VCaP (cell line): ENCODE measurements around the gene HOXD8.

Experiments
- H3K27ac ChIP-seq: fragments of 450-650 bp; 2 replicates; pipeline ENCODE4 v1.5.1; 2017
- TF ChIP-seq, protein P1 (sequence below): fragments of 450-650 bp; conservative IDR thresholded peaks from 2 replicates; pipeline ENCODE4 v1.5.1; 2017; ENCODE audit warnings: mild to moderate bottlenecking, moderate library complexity

Gene HOXD8

DNA sequence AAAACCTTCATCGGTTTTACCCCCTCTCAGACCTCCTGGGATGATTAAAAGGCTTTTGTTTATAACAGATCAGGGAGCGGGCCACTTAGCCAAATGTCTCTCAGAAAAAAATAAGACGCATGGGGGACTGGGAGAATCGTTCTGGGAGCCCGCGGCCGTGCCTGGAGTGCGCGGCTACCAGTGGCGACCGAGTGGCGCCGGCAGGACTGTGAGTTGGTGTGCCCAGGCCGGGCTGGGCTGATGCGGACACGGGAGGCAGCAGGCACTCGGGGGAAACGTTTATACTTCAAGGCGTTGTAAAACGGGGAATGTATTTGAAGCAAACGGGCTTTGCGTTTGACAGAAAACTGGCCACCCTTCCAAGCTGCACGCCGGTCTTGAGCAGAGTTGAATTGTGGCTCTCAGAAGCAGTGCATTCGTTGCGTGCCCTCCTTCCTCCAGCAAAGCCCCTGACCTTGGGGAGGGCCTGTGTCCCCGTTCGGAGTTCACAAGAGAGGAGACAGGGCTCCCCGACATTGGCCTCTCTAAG lies 17.6 kb upstream of the HOXD8 start:
- TF ChIP-seq, protein P1, sequence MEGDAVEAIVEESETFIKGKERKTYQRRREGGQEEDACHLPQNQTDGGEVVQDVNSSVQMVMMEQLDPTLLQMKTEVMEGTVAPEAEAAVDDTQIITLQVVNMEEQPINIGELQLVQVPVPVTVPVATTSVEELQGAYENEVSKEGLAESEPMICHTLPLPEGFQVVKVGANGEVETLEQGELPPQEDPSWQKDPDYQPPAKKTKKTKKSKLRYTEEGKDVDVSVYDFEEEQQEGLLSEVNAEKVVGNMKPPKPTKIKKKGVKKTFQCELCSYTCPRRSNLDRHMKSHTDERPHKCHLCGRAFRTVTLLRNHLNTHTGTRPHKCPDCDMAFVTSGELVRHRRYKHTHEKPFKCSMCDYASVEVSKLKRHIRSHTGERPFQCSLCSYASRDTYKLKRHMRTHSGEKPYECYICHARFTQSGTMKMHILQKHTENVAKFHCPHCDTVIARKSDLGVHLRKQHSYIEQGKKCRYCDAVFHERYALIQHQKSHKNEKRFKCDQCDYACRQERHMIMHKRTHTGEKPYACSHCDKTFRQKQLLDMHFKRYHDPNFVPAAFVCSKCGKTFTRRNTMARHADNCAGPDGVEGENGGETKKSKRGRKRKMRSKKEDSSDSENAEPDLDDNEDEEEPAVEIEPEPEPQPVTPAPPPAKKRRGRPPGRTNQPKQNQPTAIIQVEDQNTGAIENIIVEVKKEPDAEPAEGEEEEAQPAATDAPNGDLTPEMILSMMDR: no peak
- H3K27ac ChIP-seq: no peak overlapping the region

DNA sequence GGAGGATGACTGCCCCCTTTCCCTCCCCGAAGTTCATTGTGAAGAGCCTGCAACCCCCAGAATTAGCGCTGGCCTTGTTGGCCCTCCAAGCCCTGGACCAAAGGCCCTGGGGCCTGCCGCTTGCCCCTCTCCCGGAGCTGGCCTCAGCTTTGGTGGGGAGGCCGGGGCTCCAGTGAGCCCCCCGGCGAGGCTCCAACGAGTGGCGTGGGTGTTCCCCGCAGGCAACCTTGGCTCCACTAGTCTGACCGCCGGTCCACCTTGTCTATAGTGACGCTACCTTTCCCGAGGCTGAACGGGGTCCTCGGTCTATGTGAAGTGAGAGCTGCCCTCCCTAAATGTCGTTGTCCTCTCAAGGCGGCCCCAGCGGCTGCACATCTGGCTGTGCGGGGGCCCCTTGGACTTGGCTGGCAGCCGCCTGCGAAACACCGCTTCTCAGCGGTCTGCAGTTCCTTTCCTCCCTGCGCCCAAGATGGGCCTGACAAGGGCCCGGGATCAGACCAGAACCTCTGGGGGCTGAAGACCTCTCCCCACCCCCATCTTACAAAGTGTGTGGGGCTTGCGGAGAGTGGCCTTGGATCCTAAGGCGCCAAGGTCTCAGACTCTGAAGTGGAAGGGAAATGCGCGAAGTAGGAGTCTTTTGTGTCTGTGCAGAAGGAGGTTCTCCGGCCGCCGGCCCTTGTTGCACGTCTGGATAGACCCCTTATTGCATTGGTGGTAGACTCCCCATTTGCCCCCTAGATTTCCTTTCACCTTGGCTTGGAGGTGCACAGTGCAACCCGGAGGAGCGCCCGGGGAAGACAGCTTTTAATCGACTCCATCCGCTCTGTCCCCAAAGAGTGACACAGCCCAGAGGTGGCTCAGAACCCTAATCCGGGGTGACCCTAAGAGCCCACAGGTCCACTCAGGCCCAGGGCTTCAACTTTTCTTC lies 16.9 kb upstream of the HOXD8 start:
- no peak overlapping the region for H3K27ac ChIP-seq
- TF ChIP-seq, protein P1: no peak

DNA sequence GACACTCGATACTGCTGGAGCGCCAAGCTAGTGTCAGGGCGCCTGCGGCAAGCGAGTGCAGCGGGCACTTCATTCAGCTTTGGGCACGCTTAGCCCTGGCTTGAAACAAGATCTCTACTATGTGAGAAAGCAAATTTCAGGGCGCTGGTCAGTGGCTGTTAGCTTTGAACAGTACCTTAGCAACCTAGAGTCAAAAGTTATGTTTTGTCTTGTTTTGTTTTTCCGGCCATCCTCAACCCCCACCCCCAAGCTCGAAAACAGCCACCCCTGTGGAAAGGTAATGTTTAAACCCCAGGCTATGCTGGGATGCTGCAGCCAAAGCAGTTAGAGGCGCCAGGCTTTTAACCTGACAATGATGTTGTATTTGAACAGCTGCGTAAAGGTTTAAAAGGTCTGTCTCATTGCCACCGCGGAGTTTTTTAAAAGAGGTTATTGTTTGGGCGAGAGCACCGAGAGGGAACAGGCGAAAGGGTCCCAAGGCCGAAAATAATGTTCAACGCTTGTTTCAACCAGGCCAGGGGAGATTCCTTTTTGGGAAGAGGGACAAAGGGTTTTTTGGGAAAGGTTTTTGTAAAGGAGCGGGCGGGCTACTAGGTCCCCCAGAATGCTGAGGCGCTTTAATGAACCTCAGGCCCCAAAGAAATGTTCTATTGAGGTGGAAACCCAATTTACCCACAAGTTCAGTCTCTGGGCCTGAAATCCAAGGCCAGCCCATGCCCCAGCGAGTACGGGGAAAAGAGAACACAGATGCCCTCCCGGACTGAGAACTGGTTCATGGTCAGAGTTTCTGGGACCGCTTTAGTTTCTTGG lies 15.2 kb upstream of the HOXD8 start:
- TF ChIP-seq, protein P1: no peak
- H3K27ac ChIP-seq: no peak overlapping the region

DNA sequence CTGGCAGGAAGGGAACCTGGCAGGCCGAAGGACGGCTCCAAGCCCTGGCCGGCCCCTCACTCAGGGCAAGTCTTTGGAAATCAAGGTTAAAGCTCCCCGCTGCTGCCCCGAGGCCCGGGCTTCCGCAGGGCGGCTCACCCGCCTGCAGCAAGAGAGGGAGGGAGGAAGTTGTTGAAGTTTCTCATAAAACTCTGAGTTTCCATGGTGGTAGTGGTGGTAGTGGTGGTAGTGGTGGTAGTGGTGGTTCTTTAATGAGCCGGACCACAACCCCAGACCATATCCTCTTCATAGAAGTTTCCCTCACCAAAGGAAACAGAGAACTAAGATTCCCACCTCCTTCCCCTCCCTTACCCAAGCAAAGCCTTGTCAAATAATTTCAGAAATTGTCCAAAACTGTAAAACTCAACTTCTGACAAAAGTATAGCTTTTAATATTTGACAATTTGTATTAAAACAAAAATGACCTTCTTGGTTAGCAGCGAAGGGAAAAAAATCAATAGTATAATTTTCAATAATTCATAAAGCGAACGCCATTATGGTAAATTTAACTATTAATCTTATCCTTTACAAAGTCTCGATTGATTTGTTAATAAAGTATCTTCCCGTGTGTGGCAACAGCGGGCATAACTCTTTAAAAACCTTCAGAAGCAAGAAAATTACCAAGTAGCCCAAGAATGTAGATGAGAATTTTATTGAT lies 14.4 kb upstream of the HOXD8 start:
- TF ChIP-seq, protein P1: no peak
- no peak overlapping the region for H3K27ac ChIP-seq

DNA sequence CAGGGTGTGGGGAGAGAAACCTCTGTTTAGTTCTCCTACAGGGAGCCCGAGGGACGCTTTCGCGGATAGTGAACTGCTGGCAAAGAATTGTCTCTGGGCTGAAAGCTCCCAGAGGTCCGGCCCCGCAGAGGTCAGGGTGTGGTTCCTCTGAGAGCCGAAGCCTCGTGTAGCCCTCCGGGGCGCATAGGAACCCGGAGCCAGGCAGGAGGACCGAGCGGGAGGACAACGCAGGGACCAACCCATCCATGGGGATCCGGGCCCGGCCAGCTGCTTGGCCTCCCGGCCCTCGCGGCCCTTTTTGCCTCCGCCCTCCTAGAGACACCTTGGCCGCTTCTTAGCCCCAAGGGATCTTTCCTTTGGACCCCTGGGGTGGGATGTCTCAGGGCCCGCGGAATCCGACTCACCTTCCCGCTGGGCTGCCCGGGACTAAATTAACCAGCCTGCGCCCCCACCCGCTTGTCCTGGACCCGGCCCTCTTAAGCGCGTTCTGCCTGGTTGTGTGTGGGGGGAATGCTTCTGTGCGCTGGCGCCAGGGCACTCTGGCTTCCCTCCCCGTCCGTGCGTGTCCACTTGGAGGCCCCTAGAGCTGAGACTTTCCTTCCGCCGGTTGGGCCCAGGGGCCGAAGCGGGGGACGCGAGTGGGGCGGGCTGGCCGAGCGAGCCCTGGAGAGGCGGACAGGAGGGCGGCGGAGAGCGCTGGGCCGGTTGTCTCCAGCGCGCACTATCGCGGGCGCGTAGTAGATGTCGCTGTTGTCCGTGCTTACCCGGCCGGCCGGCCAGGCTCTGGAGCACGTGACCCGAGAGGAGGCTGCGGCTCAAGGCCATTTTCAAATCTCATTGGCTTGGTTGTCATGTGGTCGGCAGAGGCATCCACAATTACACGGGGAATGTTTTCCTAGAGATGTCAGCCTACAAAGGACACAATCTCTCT lies 13.4 kb upstream of the HOXD8 start, which contains the start of gene HOXD10:
HOXD10 (plus strand) TSS at position 896 of the 931 bp plus-strand sequence. CDS start 56 bp downstream, outside the sequence.
- H3K27ac ChIP-seq: no peak within 1 kb of the TSS
- TF ChIP-seq, protein P1: no peak

DNA sequence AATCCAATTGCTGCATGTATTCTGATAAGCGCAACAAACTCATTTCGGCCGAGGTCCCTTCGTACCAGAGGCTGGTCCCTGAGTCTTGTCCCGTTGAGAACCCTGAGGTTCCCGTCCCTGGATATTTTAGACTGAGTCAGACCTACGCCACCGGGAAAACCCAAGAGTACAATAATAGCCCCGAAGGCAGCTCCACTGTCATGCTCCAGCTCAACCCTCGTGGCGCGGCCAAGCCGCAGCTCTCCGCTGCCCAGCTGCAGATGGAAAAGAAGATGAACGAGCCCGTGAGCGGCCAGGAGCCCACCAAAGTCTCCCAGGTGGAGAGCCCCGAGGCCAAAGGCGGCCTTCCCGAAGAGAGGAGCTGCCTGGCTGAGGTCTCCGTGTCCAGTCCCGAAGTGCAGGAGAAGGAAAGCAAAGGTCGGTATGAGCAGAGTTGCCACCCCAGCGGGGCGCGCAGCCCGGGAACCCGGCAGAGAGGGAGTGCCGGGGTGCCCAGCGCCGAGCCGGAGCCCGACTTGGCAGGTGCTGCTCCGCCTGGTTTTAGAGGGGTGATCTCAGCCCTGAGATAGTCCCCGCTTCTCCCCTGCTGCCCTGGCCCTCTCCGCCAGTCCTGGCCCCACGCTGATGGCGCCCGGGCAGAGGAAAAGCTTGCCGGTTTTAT lies 12.2 kb upstream of the HOXD8 start:
- H3K27ac ChIP-seq: no peak overlapping the region
- TF ChIP-seq, protein P1: no peak
